GM12864 (cell line): ENCODE results near the gene GTSE1.
A peak's percentile ranks its signal among the peaks of the same experiment; 100 is the strongest.

Source experiments
- DNase-seq: peaks from one replicate; pipeline ENCODE4 v3.0.0-alpha.2; 2011; ENCODE audit warnings: low read depth
- H3K4me3 ChIP-seq: 2 replicates; pipeline ENCODE4 v1.5.1; 2011; ENCODE audit warnings: mild to moderate bottlenecking, low read depth, low read length, control low read depth
- TF ChIP-seq, protein P1 (sequence below): IDR thresholded peaks from 2 replicates; pipeline ENCODE4 v1.5.1; 2011; ENCODE audit warnings: low read depth, mild to moderate bottlenecking, moderate library complexity, low read length, control low read depth, inconsistent platforms; ENCODE audit errors: missing control alignments

GTSE1 gene

DNA sequence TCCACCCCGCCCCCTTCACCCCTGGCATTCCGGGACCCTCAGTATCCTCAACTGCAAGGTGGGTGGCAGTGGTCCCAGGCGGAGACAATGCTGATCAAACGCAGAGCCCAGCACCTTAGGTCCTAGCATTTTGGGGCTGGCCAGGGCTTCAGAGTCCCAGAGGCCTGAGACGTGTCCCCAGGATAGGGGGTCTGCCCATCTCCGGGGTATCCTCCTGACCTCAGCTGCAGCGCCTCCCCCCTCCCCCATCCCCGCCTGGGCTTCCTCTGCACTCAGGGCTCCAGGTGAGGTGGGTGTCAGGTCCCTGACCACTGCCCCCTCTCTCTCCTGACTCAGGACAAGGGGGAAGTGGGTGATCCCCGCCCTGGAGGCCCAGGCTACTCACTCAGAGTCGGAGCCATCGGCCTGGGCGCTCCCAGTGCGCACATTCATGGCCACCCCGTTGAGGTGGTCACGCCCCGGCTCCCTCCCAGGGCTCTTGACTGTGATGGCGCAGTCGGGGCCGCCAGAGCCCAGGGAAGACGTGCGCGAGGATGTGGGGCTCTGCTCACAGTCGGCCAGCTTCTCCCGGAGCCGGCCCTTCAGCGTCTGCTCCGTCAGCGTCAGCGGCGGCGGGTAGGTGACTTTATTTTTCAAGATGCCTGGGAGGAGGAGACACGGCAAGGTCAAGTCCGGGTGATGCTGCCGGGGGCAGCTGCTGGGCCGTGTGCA lies 67.1 kb downstream of the GTSE1 start:
- DNase-seq, result no peak
- no peak overlapping the region for H3K4me3 ChIP-seq
- TF ChIP-seq, protein P1, sequence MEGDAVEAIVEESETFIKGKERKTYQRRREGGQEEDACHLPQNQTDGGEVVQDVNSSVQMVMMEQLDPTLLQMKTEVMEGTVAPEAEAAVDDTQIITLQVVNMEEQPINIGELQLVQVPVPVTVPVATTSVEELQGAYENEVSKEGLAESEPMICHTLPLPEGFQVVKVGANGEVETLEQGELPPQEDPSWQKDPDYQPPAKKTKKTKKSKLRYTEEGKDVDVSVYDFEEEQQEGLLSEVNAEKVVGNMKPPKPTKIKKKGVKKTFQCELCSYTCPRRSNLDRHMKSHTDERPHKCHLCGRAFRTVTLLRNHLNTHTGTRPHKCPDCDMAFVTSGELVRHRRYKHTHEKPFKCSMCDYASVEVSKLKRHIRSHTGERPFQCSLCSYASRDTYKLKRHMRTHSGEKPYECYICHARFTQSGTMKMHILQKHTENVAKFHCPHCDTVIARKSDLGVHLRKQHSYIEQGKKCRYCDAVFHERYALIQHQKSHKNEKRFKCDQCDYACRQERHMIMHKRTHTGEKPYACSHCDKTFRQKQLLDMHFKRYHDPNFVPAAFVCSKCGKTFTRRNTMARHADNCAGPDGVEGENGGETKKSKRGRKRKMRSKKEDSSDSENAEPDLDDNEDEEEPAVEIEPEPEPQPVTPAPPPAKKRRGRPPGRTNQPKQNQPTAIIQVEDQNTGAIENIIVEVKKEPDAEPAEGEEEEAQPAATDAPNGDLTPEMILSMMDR, result no peak

DNA sequence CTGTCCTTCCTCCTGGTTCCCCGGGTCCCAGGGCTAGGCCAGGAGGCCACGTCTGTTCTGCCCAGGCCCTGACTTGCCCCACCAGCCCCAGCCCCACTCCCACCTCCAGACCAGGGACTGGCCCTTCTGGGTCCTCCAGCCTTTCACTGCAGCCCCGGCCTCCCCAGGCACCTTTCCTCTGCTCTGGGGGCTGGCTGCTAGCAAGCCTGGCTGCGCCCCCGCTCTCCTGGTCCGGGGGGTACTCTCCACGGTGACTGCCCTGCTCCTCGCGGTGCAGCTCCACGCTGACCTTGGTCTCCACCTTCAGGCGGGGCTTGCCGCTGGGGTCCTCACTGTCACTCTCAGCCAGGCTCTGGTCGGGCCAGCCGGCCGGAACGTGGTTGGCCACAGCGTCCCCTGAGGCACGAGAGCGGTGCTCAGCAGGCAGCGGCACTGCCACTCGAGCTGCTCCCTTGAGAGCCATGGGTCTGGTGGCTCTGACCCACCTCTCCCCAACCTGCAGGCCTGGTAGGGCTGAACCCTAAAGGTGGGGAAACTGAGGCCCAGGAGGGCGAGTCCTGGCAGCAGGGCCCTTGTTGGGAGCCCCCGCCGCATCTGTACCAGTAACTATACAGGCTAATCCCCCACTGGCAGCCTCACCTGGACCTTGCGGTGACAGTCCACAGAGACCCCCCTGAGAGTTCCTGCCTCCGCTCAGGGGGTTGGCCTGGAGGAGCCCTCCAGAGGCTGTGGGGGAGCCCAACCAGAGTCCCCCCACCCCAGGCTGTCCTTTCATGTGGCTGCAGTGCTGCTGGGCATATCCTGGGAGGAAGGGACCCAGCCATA lies 67.9 kb downstream of the GTSE1 start:
- TF ChIP-seq, protein P1, result no peak
- no peak overlapping the region for H3K4me3 ChIP-seq
- no peak for DNase-seq

DNA sequence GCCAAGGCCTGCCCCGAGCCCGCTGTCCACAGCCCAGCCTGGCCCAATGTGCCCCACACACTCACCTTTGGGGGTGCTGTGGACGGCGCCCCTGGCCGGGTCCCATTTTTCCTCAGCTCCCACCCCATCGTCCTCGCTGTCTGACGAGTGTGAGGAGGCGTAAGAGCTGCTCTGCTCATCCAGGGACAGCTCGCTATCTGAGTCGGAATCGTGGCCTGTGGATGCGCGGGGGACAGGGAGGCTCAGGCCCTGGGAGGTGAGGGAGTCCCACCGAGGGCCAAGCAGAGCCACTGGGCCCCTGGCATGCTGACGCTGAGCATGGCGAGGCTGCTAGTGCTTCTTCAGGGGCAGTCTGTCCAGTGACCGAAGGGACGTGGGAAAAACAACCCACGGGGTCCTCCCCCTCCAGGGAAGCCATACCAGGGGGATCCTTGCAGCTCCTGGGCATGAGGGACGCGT lies 68.5 kb downstream of the GTSE1 start:
- no peak for DNase-seq
- H3K4me3 ChIP-seq, result no peak overlapping the region
- TF ChIP-seq, protein P1, result no peak

DNA sequence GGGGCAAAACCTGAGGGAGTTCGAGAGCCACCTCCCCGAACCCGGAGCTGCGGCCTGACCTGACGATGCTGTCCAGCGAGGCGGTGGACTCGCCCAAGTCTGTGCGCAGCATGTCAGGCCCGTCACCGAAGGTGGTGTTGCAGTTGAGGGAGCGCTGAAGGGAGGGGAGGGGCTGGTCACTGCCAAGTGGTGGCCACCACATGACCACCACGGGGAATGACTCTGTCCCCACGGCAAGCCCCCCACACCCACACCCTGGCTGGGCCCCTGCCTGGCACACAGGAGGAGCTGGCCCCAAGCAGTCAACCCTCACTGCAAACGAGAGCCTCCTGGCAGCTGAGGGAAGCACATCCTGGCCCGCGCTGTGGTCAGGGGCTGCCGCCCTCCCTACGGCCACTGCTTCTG lies 69.7 kb downstream of the GTSE1 start:
- no peak overlapping the region for H3K4me3 ChIP-seq
- TF ChIP-seq, protein P1, result no peak
- no peak for DNase-seq

GRCh38 chr22:46366801-46367706 lies 70.4 kb downstream of the GTSE1 start:
- no peak for DNase-seq
- TF ChIP-seq, protein P1, result peak; percentile 3
- no peak overlapping the region for H3K4me3 ChIP-seq

- DNase-seq, result peak; percentile 18
- TF ChIP-seq, protein P1, result peak; percentile 99
- no peak overlapping the region for H3K4me3 ChIP-seq
These were observed 71.1 kb downstream of the GTSE1 start for GRCh38 chr22:46367707-46368191.
